Measurements from ENCODE around the gene TAF4.

GRCh38 chr20:61963149-61963548, 102.5 kb downstream of the TAF4 start:
- no peak for TF ChIP-seq TAF1 (IDR thresholded peaks at IDR 0.05; ENCODE audit: borderline replicate concordance, low read depth, low read length)
- TF ChIP-seq POLR2AphosphoS5 (IDR thresholded peaks at IDR 0.05; ENCODE audit: low read depth, low read length): no peak

Data from GM12892 (cell line).